ENCODE measurements around the gene LY6G5C.

DNA sequence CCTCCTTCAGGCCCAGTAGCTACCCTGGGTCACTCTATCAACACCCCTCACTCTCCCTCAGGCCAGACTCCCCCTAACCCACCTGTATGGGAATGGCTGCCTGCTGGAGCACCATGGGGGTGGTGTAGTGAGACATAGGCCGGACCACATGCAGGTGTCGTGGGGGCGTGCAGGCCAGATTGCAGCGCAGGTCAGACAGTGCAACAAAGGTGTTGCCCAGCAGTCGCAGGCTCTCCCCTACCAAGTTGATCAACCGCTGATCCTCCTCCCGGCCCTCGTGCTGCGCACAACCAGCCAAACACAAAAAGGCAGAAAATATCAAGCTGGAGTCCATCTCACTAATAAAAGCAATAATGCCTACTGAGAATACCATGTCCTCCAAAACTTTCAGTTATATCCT, 35.5 kb downstream of the LY6G5C start:
- no peak for TF ChIP-seq ZNF274 (IDR thresholded peaks at IDR 0.05; ENCODE audit: low read depth, low read length)
- TF ChIP-seq YY1 (IDR thresholded peaks at IDR 0.05; ENCODE audit: insufficient read depth, insufficient read length) = no peak

Measured in NT2/D1 (cell line).